ENCODE data around the gene GPR148. TPM values are rescaled to one million over a fixed set of nuclear protein-coding genes. Genes with fewer than 3 reads are reported as not detected.
A peak's percentile ranks its signal among the peaks of the same experiment; 100 is the strongest.

The GPR148 gene
- total RNA-seq, 2 donors from 2014 or later = not detected

DNA sequence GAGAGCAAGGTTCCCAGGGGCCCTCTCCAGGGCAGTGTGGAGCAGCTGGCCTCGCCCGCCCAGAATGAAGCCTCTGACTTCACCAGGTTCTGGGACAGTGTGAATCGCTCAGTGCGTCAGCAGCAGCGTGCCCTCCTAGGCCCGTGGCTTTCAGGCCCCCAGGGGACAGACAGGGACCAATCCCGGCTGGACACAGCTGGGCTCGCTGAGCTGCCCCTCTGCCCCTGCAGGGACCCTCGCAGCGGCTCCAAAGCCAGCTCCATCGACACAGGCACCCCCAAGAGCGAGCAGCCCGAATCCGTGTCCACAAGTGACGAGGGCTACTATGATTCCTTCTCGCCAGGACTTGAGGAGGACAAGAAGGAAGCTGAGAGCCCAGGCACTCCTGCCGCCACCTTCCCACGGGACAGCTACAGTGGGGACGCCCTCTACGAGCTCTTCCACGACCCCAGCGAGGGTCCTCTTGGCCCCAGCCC is 34.1 kb downstream of the GPR148 start:
- no peaks in the 10 kb centered on the region for H3K27me3 ChIP-seq
- TF ChIP-seq CTCF (IDR thresholded peaks at IDR 0.05) = no peak
- no peak overlapping the region for H3K27ac ChIP-seq
- no peaks in the 10 kb centered on the region for H3K9me3 ChIP-seq
- H3K4me3 ChIP-seq = no peak overlapping the region
- H3K36me3 ChIP-seq = no peaks in the 10 kb centered on the region
- no peak for DNase-seq (ENCODE audit: low spot score)
- no peaks in the 10 kb centered on the region for H3K4me1 ChIP-seq

GRCh38 chr2:130763405-130763804 is 34.5 kb downstream of the GPR148 start:
- H3K4me3 ChIP-seq = no peak overlapping the region
- H3K27me3 ChIP-seq = no peaks in the 10 kb centered on the region
- DNase-seq (ENCODE audit: low spot score) = peak; percentile 21
- H3K36me3 ChIP-seq = no peaks in the 10 kb centered on the region
- no peak for TF ChIP-seq CTCF (IDR thresholded peaks at IDR 0.05)
- no peaks in the 10 kb centered on the region for H3K4me1 ChIP-seq
- no peaks in the 10 kb centered on the region for H3K9me3 ChIP-seq
- no peak overlapping the region for H3K27ac ChIP-seq

DNA sequence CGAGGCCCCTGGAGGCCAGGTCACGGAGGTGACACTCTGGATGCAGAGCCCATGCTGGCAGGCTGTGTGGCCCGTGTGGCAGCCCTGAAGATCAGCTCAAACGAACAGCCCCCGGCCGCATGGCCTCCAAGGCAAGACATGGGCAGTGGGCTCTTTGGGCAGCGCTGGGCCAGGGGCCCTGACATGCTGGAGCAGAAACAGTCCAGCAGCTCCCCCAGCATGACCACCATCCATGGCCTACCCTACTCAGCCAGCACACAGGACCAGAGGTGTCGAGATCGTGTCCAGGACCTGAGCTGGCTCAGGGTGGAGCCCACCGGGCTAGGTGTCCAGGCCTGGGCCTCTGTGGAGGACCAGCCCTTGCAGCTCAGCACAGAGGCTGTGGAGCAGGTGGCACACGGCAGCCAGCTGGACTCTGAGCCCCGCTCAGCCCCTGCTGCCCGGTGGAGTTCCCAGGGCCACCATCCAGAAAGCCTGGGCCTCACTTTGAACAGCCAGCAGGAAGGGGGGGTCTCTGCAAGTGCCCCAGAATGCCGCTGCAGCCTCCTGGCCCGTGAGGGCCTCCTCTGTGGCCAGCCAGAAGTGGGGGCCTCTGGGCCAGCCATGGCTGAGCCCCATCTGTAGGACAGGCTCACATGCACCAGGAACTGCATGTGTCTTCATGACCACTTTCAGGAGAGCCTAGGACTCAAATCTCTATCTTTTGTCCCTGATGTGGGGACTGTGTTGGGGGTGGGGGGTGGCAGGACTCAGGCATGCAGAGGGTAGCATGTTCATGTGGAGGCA is 35.4 kb downstream of the GPR148 start:
- Histone ChIP-seq H3K4me1 (no peaks in the 10 kb centered on the region), H3K27me3 (no peaks in the 10 kb centered on the region), H3K27ac (no peak overlapping the region), H3K9me3 (no peaks in the 10 kb centered on the region), H3K4me3 (no peak overlapping the region), H3K36me3 (no peaks in the 10 kb centered on the region)
- no peak for TF ChIP-seq CTCF (IDR thresholded peaks at IDR 0.05)
- peak; percentile 50 for DNase-seq (ENCODE audit: low spot score)

DNA sequence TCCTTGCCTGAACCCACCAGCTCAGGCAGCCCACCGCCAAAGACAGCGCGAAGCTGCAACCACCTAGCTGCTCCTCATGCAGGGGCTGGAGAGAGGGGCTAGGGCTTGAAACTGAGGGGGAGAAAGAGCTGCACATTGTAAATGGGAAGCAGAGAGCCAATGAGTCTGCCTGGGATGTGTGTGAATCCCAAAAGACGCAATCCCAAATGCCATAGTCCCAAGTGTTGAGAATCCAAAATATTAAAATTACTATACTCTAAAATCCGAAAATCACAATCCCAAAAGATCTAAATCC is 35.9 kb downstream of the GPR148 start:
- Histone ChIP-seq H3K27me3 (no peaks in the 10 kb centered on the region), H3K4me1 (no peaks in the 10 kb centered on the region), H3K4me3 (no peak overlapping the region), H3K9me3 (no peaks in the 10 kb centered on the region), H3K36me3 (no peaks in the 10 kb centered on the region), H3K27ac (no peak overlapping the region)
- TF ChIP-seq CTCF (IDR thresholded peaks at IDR 0.05) = no peak
- DNase-seq (ENCODE audit: low spot score) = no peak

GRCh38 chr2:130765464-130765863 is 36.6 kb downstream of the GPR148 start:
- Histone ChIP-seq H3K9me3 (no peaks in the 10 kb centered on the region), H3K27me3 (no peaks in the 10 kb centered on the region), H3K36me3 (no peaks in the 10 kb centered on the region), H3K4me3 (no peak overlapping the region), H3K4me1 (no peaks in the 10 kb centered on the region), H3K27ac (no peak overlapping the region)
- TF ChIP-seq CTCF (IDR thresholded peaks at IDR 0.05) = no peak
- DNase-seq (ENCODE audit: low spot score) = peak; percentile 23

DNA sequence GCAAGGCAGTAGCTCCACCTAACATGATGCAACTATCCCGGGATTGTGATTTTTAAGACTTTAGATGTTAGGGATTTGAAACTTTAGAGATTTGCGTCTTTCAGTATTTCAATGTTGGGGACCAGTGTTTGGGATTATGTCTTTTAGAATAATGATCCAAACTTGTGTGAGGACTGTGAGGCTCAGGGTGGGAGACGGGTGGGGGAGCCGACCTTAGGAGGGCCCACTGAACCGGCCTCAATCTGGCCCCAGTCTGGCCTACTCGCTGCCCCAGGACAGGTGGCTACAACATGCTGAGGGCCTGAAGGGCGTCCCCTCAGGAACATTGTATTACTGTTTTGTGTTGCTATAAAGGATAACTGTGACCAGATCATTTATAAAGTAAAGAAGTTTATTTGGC is 37.2 kb downstream of the GPR148 start:
- no peak for TF ChIP-seq CTCF (IDR thresholded peaks at IDR 0.05)
- Histone ChIP-seq H3K4me3 (no peak overlapping the region), H3K4me1 (no peaks in the 10 kb centered on the region), H3K36me3 (no peaks in the 10 kb centered on the region), H3K9me3 (no peaks in the 10 kb centered on the region), H3K27ac (no peak overlapping the region), H3K27me3 (no peaks in the 10 kb centered on the region)
- peak; percentile 9 for DNase-seq (ENCODE audit: low spot score)

Data from right atrium auricular region (tissue), 2 donors.